ENCODE results near the gene FSTL4.

The FSTL4 gene

DNA sequence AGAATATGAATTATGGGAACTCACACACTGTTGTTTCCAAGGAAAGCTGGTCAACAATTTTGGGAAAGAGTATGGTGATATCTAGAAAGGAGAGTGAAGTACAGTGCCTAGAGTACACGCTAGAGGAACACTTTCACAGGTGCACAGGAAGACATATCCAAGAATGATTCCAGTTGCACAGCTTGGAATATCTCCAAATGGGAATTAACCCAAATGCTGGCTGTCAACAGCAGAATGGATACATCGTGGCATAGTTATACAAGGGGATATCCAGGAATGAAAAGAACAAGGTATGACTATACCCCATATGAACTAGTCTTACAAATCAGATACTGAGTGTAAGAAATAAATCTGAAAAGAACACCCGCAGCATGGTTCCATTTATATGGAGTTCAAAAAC is 231.3 kb downstream of the FSTL4 start:
- no peak for ATAC-seq
- TF ChIP-seq TOX (CRISPR knock-in tag; IDR thresholded peaks at IDR 0.05; ENCODE audit: borderline replicate concordance) (no peak), ZNF565 (CRISPR knock-in tag; conservative IDR thresholded peaks at IDR 0.05; ENCODE audit: low read depth) (no peak), ARNTL (CRISPR knock-in tag; IDR thresholded peaks at IDR 0.05; ENCODE audit: borderline replicate concordance, low read depth) (no peak), ESRRG (CRISPR knock-in tag; IDR thresholded peaks at IDR 0.05) (no peak), OSR1 (CRISPR knock-in tag; IDR thresholded peaks at IDR 0.05) (no peak), CREB5 (CRISPR knock-in tag; IDR thresholded peaks at IDR 0.05; ENCODE audit: low read depth) (no peak), PATZ1 (CRISPR knock-in tag; IDR thresholded peaks at IDR 0.05; ENCODE audit: borderline replicate concordance) (no peak), ZC3H10 (CRISPR knock-in tag; IDR thresholded peaks at IDR 0.05) (no peak), ZNF8 (CRISPR knock-in tag; IDR thresholded peaks at IDR 0.05) (no peak), CSDC2 (CRISPR knock-in tag; IDR thresholded peaks at IDR 0.05) (no peak), CSRNP3 (CRISPR knock-in tag; IDR thresholded peaks at IDR 0.05) (no peak)

GRCh38 chr5:133377736-133378135 is 234.6 kb downstream of the FSTL4 start:
- TF ChIP-seq BACH2 (CRISPR knock-in tag; IDR thresholded peaks at IDR 0.05; ENCODE audit: borderline replicate concordance), result no peak
- no peak for ATAC-seq

- TF ChIP-seq TSHZ2 (CRISPR knock-in tag; IDR thresholded peaks at IDR 0.05), result no peak
- ATAC-seq, result no peak
Observed at GRCh38 chr5:133376986-133377385, 235.4 kb downstream of the FSTL4 start.

GRCh38 chr5:133373121-133373870 is 239.0 kb downstream of the FSTL4 start:
- TF ChIP-seq ARNTL (CRISPR knock-in tag; IDR thresholded peaks at IDR 0.05; ENCODE audit: borderline replicate concordance, low read depth) (no peak), CSRNP3 (CRISPR knock-in tag; IDR thresholded peaks at IDR 0.05) (no peak), ZFP30 (CRISPR knock-in tag; IDR thresholded peaks at IDR 0.05) (no peak), ZFP3 (CRISPR knock-in tag; IDR thresholded peaks at IDR 0.05) (no peak), TSHZ2 (CRISPR knock-in tag; IDR thresholded peaks at IDR 0.05) (no peak), SNAI2 (CRISPR knock-in tag; IDR thresholded peaks at IDR 0.05) (no peak), TOX (CRISPR knock-in tag; IDR thresholded peaks at IDR 0.05; ENCODE audit: borderline replicate concordance) (no peak), ZNF70 (CRISPR knock-in tag; IDR thresholded peaks at IDR 0.05) (no peak), PATZ1 (CRISPR knock-in tag; IDR thresholded peaks at IDR 0.05; ENCODE audit: borderline replicate concordance) (no peak), OSR1 (CRISPR knock-in tag; IDR thresholded peaks at IDR 0.05) (no peak), RARB (CRISPR knock-in tag; IDR thresholded peaks at IDR 0.05) (no peak)

More at GRCh38 chr5:133373121-133373870, 239.0 kb downstream of the FSTL4 start:
- ATAC-seq, result no peak
